Measurements from ENCODE around the gene RAD50. TPM values are rescaled to one million over a fixed set of nuclear protein-coding genes. Genes with fewer than 3 reads are reported as not detected.

The RAD50 gene
- total RNA-seq, 1 donor = 54.7 TPM

GRCh38 chr5:132662004-132662401 lies 105.2 kb downstream of the RAD50 start:
- no peak for DNase-seq (ENCODE audit: low read depth)
- H3K4me3 ChIP-seq (ENCODE audit: low read depth, low read length) = no peak overlapping the region
- TF ChIP-seq, protein P1, sequence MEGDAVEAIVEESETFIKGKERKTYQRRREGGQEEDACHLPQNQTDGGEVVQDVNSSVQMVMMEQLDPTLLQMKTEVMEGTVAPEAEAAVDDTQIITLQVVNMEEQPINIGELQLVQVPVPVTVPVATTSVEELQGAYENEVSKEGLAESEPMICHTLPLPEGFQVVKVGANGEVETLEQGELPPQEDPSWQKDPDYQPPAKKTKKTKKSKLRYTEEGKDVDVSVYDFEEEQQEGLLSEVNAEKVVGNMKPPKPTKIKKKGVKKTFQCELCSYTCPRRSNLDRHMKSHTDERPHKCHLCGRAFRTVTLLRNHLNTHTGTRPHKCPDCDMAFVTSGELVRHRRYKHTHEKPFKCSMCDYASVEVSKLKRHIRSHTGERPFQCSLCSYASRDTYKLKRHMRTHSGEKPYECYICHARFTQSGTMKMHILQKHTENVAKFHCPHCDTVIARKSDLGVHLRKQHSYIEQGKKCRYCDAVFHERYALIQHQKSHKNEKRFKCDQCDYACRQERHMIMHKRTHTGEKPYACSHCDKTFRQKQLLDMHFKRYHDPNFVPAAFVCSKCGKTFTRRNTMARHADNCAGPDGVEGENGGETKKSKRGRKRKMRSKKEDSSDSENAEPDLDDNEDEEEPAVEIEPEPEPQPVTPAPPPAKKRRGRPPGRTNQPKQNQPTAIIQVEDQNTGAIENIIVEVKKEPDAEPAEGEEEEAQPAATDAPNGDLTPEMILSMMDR (IDR thresholded peaks at IDR 0.05; ENCODE audit: insufficient read depth, low read length) = no peak

GRCh38 chr5:132662925-132663770 lies 106.4 kb downstream of the RAD50 start:
- H3K4me3 ChIP-seq (ENCODE audit: low read depth, low read length) = no peak overlapping the region
- DNase-seq (ENCODE audit: low read depth) = no peak
- TF ChIP-seq, protein P1 (IDR thresholded peaks at IDR 0.05; ENCODE audit: insufficient read depth, low read length) = no peak

DNA sequence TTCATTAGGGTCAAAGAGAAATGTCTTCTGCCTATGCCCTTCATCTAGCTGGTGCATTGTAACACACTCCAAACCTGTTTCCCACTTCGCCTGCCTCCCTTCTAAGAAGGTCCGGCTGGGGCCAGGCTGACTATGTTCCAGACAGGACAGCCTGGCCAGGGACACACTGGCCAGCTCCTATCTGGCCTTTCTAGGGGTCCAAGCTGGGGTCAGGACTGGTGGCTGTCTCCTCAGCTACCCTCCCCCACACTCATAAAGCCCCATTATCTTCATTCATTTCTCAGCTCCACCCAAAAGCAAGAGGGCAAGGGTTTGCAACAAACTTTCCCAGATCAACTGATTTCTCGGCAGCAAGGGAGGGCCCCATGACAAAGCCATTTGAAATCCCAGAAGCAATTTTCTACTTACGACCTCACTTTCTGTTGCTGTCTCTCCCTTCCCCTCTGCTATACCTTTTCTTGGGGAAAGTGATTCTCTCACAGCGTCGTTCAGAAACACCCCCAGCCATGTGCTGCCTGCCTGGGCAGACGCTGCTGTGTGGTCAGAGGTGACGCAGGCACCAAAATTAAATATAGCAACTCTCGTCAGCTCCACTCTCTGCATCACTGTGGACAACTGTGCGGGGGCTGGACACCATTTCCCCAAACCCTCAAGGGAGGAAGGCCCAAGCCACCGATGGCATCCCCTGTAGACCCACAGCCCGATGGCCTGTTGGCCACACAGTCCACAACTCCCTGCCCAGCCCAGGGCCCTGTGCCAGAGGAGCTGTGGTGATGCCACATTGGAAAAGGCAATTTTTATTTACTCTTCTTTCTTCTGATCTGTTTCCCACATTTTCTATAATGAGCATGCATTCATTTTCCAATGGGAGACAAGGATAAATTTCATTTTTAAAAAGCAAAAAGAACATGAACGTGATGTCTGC lies 107.3 kb downstream of the RAD50 start:
- no peak for DNase-seq (ENCODE audit: low read depth)
- TF ChIP-seq, protein P1 (IDR thresholded peaks at IDR 0.05; ENCODE audit: insufficient read depth, low read length) = no peak
- H3K4me3 ChIP-seq (ENCODE audit: low read depth, low read length) = no peak overlapping the region

GRCh38 chr5:132664696-132665209 lies 108.0 kb downstream of the RAD50 start:
- TF ChIP-seq, protein P1 (IDR thresholded peaks at IDR 0.05; ENCODE audit: insufficient read depth, low read length) = no peak
- no peak for DNase-seq (ENCODE audit: low read depth)
- H3K4me3 ChIP-seq (ENCODE audit: low read depth, low read length) = no peak overlapping the region

DNA sequence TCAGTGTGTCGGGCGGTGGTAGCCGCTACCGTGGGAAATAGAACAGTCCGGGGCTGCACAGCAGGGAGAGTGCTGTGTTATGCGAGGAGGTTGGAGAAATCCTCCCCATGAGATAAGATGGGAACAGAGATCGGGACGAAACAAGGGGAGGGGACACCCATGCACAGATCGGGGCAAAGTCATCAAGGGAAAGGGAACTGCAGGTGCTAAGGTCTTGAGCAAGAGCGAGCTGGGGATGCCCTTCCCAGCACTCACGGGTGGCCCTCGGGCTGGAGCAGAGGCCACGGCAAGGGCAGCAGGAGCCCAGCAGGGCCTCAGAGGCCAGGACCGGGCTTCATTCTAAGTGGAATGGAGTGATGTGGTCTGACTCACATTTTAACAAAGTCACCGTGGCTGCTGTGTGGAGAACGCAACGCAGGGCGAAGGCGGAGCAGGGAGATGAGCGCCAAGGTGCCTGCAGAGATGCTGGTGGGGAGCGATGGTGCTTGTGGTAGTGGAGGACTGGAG lies 108.8 kb downstream of the RAD50 start:
- H3K4me3 ChIP-seq (ENCODE audit: low read depth, low read length) = no peak overlapping the region
- TF ChIP-seq, protein P1 (IDR thresholded peaks at IDR 0.05; ENCODE audit: insufficient read depth, low read length) = no peak

DNA sequence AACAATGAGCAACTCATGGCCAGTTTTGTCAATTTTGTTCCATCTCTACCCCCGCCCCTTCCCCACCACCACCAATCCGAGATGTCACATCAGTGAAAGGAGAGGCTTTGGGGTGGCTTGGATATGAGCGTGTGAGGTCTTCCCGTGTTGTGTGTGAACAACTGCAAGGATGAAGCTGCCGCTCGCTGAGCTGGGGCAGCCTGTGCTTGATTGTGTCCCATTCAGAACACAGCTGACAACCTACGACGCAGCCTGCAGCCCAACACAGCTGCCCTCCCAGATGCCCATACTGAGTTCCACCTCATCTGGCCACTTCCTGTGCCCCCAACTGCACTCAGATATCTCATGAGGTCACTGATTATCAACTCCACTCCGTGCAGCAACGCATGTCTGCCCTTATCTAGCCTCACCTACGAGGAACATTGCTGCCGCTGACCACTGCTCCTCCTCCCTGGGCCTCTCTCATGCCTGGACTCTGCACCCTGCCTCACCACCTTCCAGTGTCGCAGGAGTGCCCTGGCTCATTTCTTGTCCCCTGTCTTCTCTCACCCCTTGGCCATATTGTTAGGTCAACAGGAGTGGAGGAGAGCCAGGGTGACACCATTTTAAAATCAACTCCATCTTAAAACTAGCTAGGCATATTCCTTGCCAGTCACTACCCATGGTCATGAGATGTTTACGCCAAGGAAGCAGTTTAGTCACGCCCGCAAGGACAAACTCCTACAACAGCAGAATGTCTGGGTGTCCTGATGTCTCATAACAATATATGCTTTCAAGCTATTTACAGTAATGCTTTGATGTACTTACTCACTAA lies 109.7 kb downstream of the RAD50 start:
- DNase-seq (ENCODE audit: low read depth) = no peak
- no peak overlapping the region for H3K4me3 ChIP-seq (ENCODE audit: low read depth, low read length)
- TF ChIP-seq, protein P1 (IDR thresholded peaks at IDR 0.05; ENCODE audit: insufficient read depth, low read length) = no peak

More for the DNA sequence above, 108.8 kb downstream of the RAD50 start:
- DNase-seq (ENCODE audit: low read depth) = no peak

All from fibroblast of the aortic adventitia (primary cell).